RWPE1 (cell line): ENCODE data around the gene SLC25A27.

Experiments used
- CTCF ChIA-PET: fragments of 350-600 bp; sonication (Branson Sonifier 250); formaldehyde crosslinking; extraction: SDS; loops from one replicate; lab custom pipeline; 2021; lab: Yijun Ruan, JAX
- POLR2A ChIA-PET: fragments of 400-600 bp; formaldehyde crosslinking; extraction: SDS; loops from one replicate; lab custom pipeline; 2020; ENCODE audit warnings: antibody characterized with exemption; ENCODE audit not compliant: low non-redundant PET; lab: Yijun Ruan, JAX
- DNase-seq: peaks from one replicate; pipeline ENCODE4 v3.0.0; 2012; ENCODE audit warnings: low spot score
- H3K27ac ChIP-seq: fragments of 450-650 bp; 2 replicates; pipeline ENCODE4 v1.5.1; 2017
- CTCF ChIP-seq: fragments of 450-650 bp; conservative IDR thresholded peaks from 2 replicates; pipeline ENCODE4 v1.5.1; 2017; ENCODE audit warnings: low read depth, mild to moderate bottlenecking

SLC25A27 gene

DNA sequence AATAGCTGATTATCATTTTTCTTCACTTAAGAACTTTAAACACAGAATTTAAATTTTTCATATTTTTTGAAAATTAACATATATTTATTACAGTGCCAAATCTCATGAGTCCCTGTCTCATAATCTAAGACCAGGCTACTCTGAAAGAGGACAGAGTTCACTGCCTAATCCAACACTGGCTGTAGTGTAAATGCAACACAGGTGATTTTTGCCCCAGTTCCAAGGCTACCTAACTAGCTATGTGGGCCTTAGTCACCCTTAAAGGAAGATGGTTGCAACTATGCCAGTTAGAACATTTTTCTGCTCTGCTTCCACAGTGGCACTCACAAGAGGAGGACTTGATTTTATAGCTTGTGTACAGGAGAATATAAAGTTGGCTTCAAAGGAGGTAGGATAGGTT lies 4.9 kb downstream of the SLC25A27 start:
- no peak for DNase-seq
- CTCF ChIA-PET, result interaction anchor here (0.9 kb wide), 1 partner anchor 20 kb away, joined by 4 read pairs; no protein-coding TSS in a partner anchor
- no peak overlapping the region for H3K27ac ChIP-seq
- POLR2A ChIA-PET, result no interaction called here
- TF ChIP-seq CTCF, result no peak

- no peak overlapping the region for H3K27ac ChIP-seq
- TF ChIP-seq CTCF, result no peak
- CTCF ChIA-PET, result no interaction called here
- no peak for DNase-seq
- POLR2A ChIA-PET, result no interaction called here
Measured at GRCh38 chr6:46661483-46661882, 8.7 kb downstream of the SLC25A27 start.

DNA sequence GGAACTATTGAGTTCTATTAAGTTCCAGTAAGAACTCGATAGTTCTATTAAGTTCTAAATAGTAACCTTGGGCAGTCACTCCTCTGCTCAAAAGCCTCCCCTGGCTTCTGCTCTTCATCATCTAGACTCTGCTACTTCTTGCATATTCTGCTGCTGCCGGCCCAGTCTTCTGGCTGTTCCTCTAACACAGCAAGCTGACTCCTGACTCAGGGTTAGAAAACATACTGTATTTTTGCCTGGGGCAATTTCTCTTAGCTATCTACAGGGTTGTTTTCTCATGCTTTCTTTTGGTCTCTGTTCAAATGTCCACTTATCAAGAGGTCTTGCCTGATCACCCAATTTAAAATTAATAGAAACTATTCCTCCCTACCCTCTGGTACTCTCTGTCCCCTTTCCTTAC lies 14.6 kb downstream of the SLC25A27 start:
- no peak for DNase-seq
- no peak overlapping the region for H3K27ac ChIP-seq
- ChIA-PET CTCF (no interaction called here), POLR2A (no interaction called here)
- TF ChIP-seq CTCF, result no peak

DNA sequence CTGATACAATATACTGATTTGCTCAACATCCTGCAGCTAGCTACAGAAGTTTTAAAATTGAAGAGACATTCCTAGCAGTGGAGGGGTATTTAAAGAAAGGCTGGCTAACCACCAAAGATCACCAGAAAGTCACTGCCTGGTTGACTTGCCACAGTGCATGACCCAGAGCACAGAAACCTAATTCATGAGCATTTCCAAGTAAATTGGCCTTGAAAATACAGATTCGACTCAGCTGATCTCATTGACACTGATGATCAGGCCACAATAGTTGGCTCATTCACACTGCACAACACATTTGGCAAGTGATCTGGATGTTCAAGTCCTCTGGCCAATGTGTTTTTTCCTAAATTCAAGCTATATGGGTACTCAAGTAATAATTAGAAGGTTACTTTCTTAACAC lies 21.6 kb downstream of the SLC25A27 start:
- H3K27ac ChIP-seq, result no peak overlapping the region
- ChIA-PET POLR2A (no interaction called here), CTCF (interaction anchor here (0.5 to 0.8 kb wide), 2 partner anchors 19 to 118 kb away, joined by 3 read pairs; no protein-coding TSS in a partner anchor)
- no peak for TF ChIP-seq CTCF
- no peak for DNase-seq

GRCh38 chr6:46676604-46677313 lies 24.0 kb downstream of the SLC25A27 start:
- no peak overlapping the region for H3K27ac ChIP-seq
- POLR2A ChIA-PET, result no interaction called here
- CTCF ChIA-PET, result interaction anchor here (0.6 to 0.8 kb wide), 3 partner anchors 21 to 1633 kb away, joined by 3 to 4 read pairs (median 4); no protein-coding TSS in a partner anchor
- TF ChIP-seq CTCF, result no peak
- no peak for DNase-seq

DNA sequence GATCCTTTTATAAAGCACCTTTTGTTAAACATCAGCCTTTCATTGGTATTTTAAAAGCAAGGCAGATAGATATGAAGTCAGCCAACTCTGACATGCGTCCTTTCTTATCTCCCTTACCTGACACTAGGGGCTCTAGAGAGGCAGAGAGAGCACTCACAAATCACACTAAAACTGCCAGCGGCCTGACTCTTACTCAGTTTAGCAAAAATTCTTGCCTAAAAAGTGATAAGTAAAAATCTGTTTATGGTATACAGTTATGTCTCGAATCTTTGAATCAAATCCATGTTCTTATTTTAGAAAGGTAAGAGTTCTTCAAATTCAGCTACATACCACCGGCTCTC lies 24.5 kb downstream of the SLC25A27 start:
- no peak overlapping the region for H3K27ac ChIP-seq
- ChIA-PET CTCF (interaction anchor here (0.6 to 0.8 kb wide), 5 partner anchors 19 to 1633 kb away, joined by 3 to 4 read pairs (median 4); no protein-coding TSS in a partner anchor), POLR2A (no interaction called here)
- peak; percentile 9 for DNase-seq
- 0 out of 2 replicates have a peak, but pooled peaks have one; percentile 8 for TF ChIP-seq CTCF
